Measurements from ENCODE around the gene JMJD7. TPM values are rescaled to one million over a fixed set of nuclear protein-coding genes. Genes with fewer than 3 reads are reported as not detected.

JMJD7 gene
- total and polyA plus RNA-seq, 10 donors, result 3.2 to 20.1 (median 10.7) TPM

- intact Hi-C loops (cut with DNase I; ENCODE audit: low total_unique reads), result no loop called here
- TF ChIP-seq POLR2A (IDR thresholded peaks at IDR 0.05), result no peak
- no peak for TF ChIP-seq CTCF (IDR thresholded peaks at IDR 0.05 in 8 of 11, conservative IDR thresholded peaks at IDR 0.05 in 3 of 11)
- TF ChIP-seq POLR2AphosphoS5 (IDR thresholded peaks at IDR 0.05), result no peak
- Histone ChIP-seq H3K9me3 (no peaks in the 10 kb centered on the region), H3K27me3 (replicated peaks in 1 of 7) (no peaks in the 10 kb centered on the region), H3K4me1 (peaks cover 16 to 71% (median 48%) of the 10 kb centered on the region in 6 donors), H3K36me3 (peaks cover 0 to 4% (median 0%) of the 10 kb centered on the region in 6 donors), H3K4me3 (no peak overlapping the region), H3K27ac (no peak overlapping the region)
- DNase-seq, result no peak
- 50 to 62% (median 60%) methylated on average over 3 of the region's 3 CpGs for whole genome bisulfite sequencing, 5 donors
These were observed 39.6 kb upstream of the JMJD7 start for GRCh38 chr15:41788262-41788661.

GRCh38 chr15:41789236-41789635 is 38.7 kb upstream of the JMJD7 start:
- TF ChIP-seq CTCF (IDR thresholded peaks at IDR 0.05 in 8 of 11, conservative IDR thresholded peaks at IDR 0.05 in 3 of 11) (no peak), POLR2AphosphoS5 (IDR thresholded peaks at IDR 0.05) (no peak), POLR2A (IDR thresholded peaks at IDR 0.05) (no peak)
- H3K4me3 ChIP-seq, result no peak overlapping the region
- peak overlapping the region in 5 of 8 donors; percentile 21 to 71 (median 56) for H3K27ac ChIP-seq
- intact Hi-C loops (cut with DNase I; ENCODE audit: low total_unique reads), result no loop called here
- no peaks in the 10 kb centered on the region for H3K27me3 ChIP-seq (replicated peaks in 1 of 7)
- WGBS, 5 donors, result 48 to 66% (median 55%) methylated on average over 4 of the region's 4 CpGs
- no peaks in the 10 kb centered on the region for H3K36me3 ChIP-seq
- H3K9me3 ChIP-seq, result no peaks in the 10 kb centered on the region
- no peak for DNase-seq
- H3K4me1 ChIP-seq, result peaks cover 16 to 67% (median 46%) of the 10 kb centered on the region in 6 donors

GRCh38 chr15:41789662-41790061 is 38.2 kb upstream of the JMJD7 start:
- intact Hi-C loops (cut with DNase I; ENCODE audit: low total_unique reads), result no loop called here
- DNase-seq, result no peak
- no peak for TF ChIP-seq POLR2A (IDR thresholded peaks at IDR 0.05)
- TF ChIP-seq POLR2AphosphoS5 (IDR thresholded peaks at IDR 0.05), result no peak
- TF ChIP-seq CTCF (IDR thresholded peaks at IDR 0.05 in 8 of 11, conservative IDR thresholded peaks at IDR 0.05 in 3 of 11), result no peak

DNA sequence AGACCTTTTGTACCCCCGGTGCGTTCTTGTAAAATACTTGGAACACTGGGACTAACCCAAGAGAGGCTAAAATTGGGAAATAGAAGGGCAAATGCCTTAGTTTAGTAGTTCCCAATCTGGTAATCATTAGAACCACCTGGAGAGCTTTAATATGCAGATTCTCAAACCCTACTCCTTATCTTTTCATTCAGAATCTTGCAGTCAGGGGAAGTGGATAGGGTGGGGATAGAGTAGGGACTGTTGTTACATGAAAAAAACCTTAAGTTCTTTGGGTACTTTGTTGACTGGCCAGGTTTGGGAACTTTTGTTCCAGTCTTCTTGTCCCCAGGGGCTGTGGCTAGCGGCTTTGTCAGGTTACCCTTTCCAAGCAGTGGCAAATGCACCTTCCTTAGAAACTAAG is 37.7 kb upstream of the JMJD7 start:
- Histone ChIP-seq H3K9me3 (no peaks in the 10 kb centered on the region), H3K27me3 (replicated peaks in 1 of 7) (no peaks in the 10 kb centered on the region), H3K36me3 (no peaks in the 10 kb centered on the region), H3K27ac (peak overlapping the region in 7 of 8 donors; percentile 39 to 77 (median 56)), H3K4me3 (no peak overlapping the region), H3K4me1 (peaks cover 16 to 64% (median 47%) of the 10 kb centered on the region in 6 donors)
- WGBS, 5 donors, result 84 to 87% (median 86%) methylated on average over 3 of the region's 3 CpGs
- TF ChIP-seq POLR2A (IDR thresholded peaks at IDR 0.05) (no peak), POLR2AphosphoS5 (IDR thresholded peaks at IDR 0.05) (no peak), CTCF (IDR thresholded peaks at IDR 0.05 in 8 of 11, conservative IDR thresholded peaks at IDR 0.05 in 3 of 11) (no peak)
- intact Hi-C loops (cut with DNase I; ENCODE audit: low total_unique reads), result no loop called here
- no peak for DNase-seq

More at GRCh38 chr15:41789662-41790061, 38.2 kb upstream of the JMJD7 start:
- H3K4me3 ChIP-seq, result no peak overlapping the region
- peak overlapping the region in 5 of 8 donors; percentile 21 to 71 (median 56) for H3K27ac ChIP-seq
- no peaks in the 10 kb centered on the region for H3K9me3 ChIP-seq
- H3K27me3 ChIP-seq (replicated peaks in 1 of 7), result no peaks in the 10 kb centered on the region
- H3K4me1 ChIP-seq, result peaks cover 16 to 67% (median 46%) of the 10 kb centered on the region in 6 donors
- no peaks in the 10 kb centered on the region for H3K36me3 ChIP-seq
